OCI-LY1 (cell line): ENCODE results near the gene FADD.

Experiments
- H2AFZ ChIP-seq: fragments of 200-600 bp; sonication (generic), shearing (Covaris generic); 2 replicates; pipeline ENCODE4 v1.6.0; 2014; ENCODE audit warnings: antibody characterized with exemption, mild to moderate bottlenecking, low read length
- H3F3A ChIP-seq: fragments of 200-600 bp; sonication (generic), shearing (Covaris generic); 2 replicates; pipeline ENCODE4 v1.6.0; 2014; ENCODE audit warnings: mild to moderate bottlenecking, antibody characterized with exemption, low read length, moderate library complexity; ENCODE audit not compliant: insufficient read depth
- H3K27ac ChIP-seq: fragments of 200-600 bp; sonication (generic); 2 replicates; pipeline ENCODE4 v1.5.1; 2014; ENCODE audit warnings: low read length, mixed run types, mild to moderate bottlenecking, low read depth; ENCODE audit not compliant: poor library complexity, severe bottlenecking
- H3K27me3 ChIP-seq: fragments of 200-600 bp; sonication (generic); 2 replicates; pipeline ENCODE4 v1.6.0; 2014; ENCODE audit warnings: antibody characterized with exemption, mild to moderate bottlenecking, low read length, moderate library complexity; ENCODE audit not compliant: insufficient read depth
- H3K36me3 ChIP-seq: fragments of 200-600 bp; sonication (generic); 2 replicates; pipeline ENCODE4 v1.6.1; 2014; ENCODE audit warnings: mild to moderate bottlenecking, antibody characterized with exemption, low read length, moderate library complexity, mixed read lengths; ENCODE audit not compliant: insufficient read depth
- H3K4me1 ChIP-seq: fragments of 200-600 bp; sonication (generic); 2 replicates; pipeline ENCODE4 v1.5.1; 2014; ENCODE audit warnings: mild to moderate bottlenecking, low read length, moderate library complexity; ENCODE audit not compliant: insufficient read depth, severe bottlenecking
- H3K4me2 ChIP-seq: fragments of 200-600 bp; sonication (generic), shearing (Covaris generic); 2 replicates; pipeline ENCODE4 v1.6.1; 2014; ENCODE audit warnings: low read length
- H3K4me3 ChIP-seq: fragments of 200-600 bp; sonication (generic); 2 replicates; pipeline ENCODE4 v1.5.1; 2014; ENCODE audit warnings: low read length, low read depth, mild to moderate bottlenecking, mixed read lengths; ENCODE audit not compliant: poor library complexity, severe bottlenecking
- H3K79me2 ChIP-seq: fragments of 200-600 bp; shearing (Covaris generic); 2 replicates; pipeline ENCODE4 v1.6.1; 2016; ENCODE audit warnings: mixed run types, low read length, mixed read lengths; ENCODE audit not compliant: insufficient read depth
- H3K9ac ChIP-seq: fragments of 200-600 bp; sonication (generic), shearing (Covaris generic); 2 replicates; pipeline ENCODE4 v1.6.1; 2014; ENCODE audit warnings: mild to moderate bottlenecking, low read length, mixed read lengths
- H3K9me2 ChIP-seq: fragments of 200-600 bp; sonication (generic), shearing (Covaris generic); 2 replicates; pipeline ENCODE4 v1.6.1; 2014; ENCODE audit warnings: low read depth, mild to moderate bottlenecking, low read length, mixed read lengths
- H3K9me3 ChIP-seq: fragments of 200-600 bp; shearing (Covaris generic); 2 replicates; pipeline ENCODE4 v1.6.1; 2014; ENCODE audit warnings: low read length, mixed read lengths
- H4K20me1 ChIP-seq: fragments of 200-600 bp; sonication (generic), shearing (Covaris generic); 2 replicates; pipeline ENCODE4 v1.6.0; 2016; ENCODE audit warnings: mild to moderate bottlenecking, low read length; ENCODE audit not compliant: insufficient read depth
- EZH2 ChIP-seq: fragments of 200-600 bp; sonication (generic), shearing (Covaris generic); IDR thresholded peaks from 2 replicates; pipeline ENCODE4 v1.8.0; 2017; ENCODE audit warnings: borderline replicate concordance, mixed run types, mild to moderate bottlenecking, antibody characterized with exemption, low read length, moderate library complexity, mixed read lengths
- TF ChIP-seq, protein P1 (sequence below): fragments of 200-600 bp; sonication (generic), shearing (Covaris generic); IDR thresholded peaks from 2 replicates; pipeline ENCODE4 v1.5.1; 2017; ENCODE audit warnings: mild to moderate bottlenecking, antibody characterized with exemption, low read length, moderate library complexity, mixed read lengths

Gene FADD

DNA sequence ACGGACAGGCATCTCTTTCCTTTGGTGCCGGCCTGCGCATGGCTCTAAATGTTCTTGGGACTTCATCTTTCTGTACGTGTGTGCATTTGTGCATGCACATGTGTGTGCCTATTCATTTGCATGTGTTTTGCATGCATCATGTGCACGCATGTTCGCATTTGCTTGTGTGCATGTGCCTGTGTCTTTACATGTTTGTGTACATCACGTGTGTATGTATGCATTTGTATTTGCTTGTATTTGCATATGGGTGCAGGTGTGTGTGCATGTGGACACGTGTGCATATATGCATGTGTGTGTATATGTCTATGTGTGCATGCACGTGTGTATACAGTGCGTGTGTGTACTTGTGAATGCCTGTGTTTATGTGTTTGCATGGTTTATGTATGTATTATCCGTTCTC lies 13.5 kb upstream of the FADD start:
- Histone ChIP-seq H3K4me1 (no peaks in the 10 kb centered on the region), H3K27ac (no peak overlapping the region)
- no peak for TF ChIP-seq EZH2
- TF ChIP-seq, protein P1, sequence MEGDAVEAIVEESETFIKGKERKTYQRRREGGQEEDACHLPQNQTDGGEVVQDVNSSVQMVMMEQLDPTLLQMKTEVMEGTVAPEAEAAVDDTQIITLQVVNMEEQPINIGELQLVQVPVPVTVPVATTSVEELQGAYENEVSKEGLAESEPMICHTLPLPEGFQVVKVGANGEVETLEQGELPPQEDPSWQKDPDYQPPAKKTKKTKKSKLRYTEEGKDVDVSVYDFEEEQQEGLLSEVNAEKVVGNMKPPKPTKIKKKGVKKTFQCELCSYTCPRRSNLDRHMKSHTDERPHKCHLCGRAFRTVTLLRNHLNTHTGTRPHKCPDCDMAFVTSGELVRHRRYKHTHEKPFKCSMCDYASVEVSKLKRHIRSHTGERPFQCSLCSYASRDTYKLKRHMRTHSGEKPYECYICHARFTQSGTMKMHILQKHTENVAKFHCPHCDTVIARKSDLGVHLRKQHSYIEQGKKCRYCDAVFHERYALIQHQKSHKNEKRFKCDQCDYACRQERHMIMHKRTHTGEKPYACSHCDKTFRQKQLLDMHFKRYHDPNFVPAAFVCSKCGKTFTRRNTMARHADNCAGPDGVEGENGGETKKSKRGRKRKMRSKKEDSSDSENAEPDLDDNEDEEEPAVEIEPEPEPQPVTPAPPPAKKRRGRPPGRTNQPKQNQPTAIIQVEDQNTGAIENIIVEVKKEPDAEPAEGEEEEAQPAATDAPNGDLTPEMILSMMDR: no peak

DNA sequence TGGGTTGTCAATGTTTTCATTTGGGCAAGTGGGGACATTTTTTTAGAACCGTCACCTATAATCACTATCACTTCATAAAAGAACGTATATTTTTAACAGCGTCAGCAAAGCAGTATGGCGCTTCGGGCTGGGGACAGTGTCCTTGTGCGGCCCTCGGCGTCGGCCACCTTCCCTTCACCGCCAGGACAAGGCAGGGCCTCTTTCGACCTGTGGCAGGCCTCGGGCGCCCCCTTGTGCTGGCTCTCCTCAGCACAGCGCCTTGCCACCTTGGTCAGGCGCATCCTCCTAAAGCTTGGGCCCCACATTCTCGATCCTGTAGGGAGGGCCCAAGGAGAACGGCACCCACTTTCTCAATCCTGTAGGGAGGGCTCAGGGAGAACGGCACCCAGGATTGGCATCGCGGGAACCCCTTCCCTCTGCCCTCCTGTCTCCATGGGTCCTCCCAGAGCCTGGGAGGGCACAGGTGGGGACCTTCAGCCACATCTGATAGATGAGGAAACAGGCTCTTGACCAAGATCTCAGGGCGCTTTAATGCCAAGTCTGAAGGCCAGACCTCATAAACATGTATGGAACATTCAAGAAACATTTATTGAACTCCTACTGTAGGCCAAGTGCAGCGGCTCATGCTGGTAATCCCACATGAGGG lies 11.5 kb upstream of the FADD start:
- H3K9ac ChIP-seq: no peak overlapping the region
- H3K79me2 ChIP-seq: no peaks in the 10 kb centered on the region
- H2AFZ ChIP-seq: no peak overlapping the region
- H3K27me3 ChIP-seq: no peaks in the 10 kb centered on the region; the same call in 1 of the 2 replicates
- no peaks in the 10 kb centered on the region for H3K36me3 ChIP-seq
- H3K4me2 ChIP-seq: no peak overlapping the region
- TF ChIP-seq EZH2: no peak
- TF ChIP-seq, protein P1: peak; percentile 67
- no peak overlapping the region for H3K4me3 ChIP-seq
- H3K4me1 ChIP-seq: no peaks in the 10 kb centered on the region
- H4K20me1 ChIP-seq: no peaks in the 10 kb centered on the region
- H3F3A ChIP-seq: no peaks in the 10 kb centered on the region
- no peaks in the 10 kb centered on the region for H3K9me3 ChIP-seq
- no peaks in the 10 kb centered on the region for H3K9me2 ChIP-seq
- H3K27ac ChIP-seq: no peak overlapping the region

More for the DNA sequence above, 13.5 kb upstream of the FADD start:
- Histone ChIP-seq H4K20me1 (no peaks in the 10 kb centered on the region), H3K36me3 (no peaks in the 10 kb centered on the region), H3F3A (no peaks in the 10 kb centered on the region), H3K4me3 (no peak overlapping the region), H3K27me3 (no peaks in the 10 kb centered on the region; the same call in 1 of the 2 replicates), H3K9ac (no peak overlapping the region), H3K9me2 (no peaks in the 10 kb centered on the region), H2AFZ (no peak overlapping the region), H3K79me2 (no peaks in the 10 kb centered on the region), H3K9me3 (no peaks in the 10 kb centered on the region), H3K4me2 (no peak overlapping the region)

DNA sequence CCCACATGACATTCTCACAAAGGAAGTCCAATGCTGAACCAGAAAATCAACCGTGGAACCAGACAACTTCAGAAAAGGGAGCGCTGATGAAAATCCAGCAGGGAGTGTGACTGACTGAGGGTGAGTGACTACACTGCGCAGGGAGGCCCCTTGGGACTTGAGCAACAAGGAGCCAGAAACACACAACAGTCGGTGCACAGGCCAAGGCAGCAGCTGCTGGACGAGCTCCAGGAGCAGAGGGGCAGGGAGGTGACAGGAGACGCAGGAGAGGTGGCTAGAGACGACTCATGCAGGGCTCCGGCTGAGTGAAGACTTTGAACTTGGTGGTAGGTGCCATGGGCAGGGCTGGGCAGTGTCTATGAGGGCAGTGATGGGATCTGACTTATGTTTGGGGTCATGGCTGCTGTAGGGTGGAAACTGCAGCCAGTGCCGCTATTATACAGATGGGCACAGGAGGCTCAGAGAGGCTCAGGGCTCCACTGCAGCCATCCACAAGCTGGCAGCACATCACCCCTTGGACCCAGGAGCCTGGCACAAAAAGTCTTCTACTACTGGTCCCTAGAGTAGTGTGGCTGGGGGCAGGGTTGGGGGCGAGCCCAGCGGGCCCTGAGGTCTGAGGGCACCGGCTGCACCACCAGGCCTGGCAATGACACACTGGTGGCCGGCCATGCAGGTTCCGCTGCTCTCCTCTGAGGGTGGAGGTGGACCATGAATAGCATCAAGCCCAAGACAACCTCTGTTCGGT lies 10.3 kb upstream of the FADD start:
- Histone ChIP-seq H2AFZ (no peak overlapping the region), H3K9me3 (no peaks in the 10 kb centered on the region), H3K9ac (no peak overlapping the region), H3K4me1 (no peaks in the 10 kb centered on the region), H3K27ac (no peak overlapping the region), H3F3A (no peaks in the 10 kb centered on the region), H4K20me1 (no peaks in the 10 kb centered on the region), H3K4me3 (no peak overlapping the region), H3K36me3 (no peaks in the 10 kb centered on the region), H3K27me3 (no peaks in the 10 kb centered on the region), H3K79me2 (no peaks in the 10 kb centered on the region), H3K9me2 (no peaks in the 10 kb centered on the region), H3K4me2 (no peak overlapping the region)
- TF ChIP-seq, protein P1: no peak
- no peak for TF ChIP-seq EZH2
